MM.1S (cell line): Measurements from ENCODE around the gene MYLK.

Experiments used
- CTCF ChIP-seq: fragments of 300-600 bp; sonication (generic); IDR thresholded peaks from 2 replicates; pipeline ENCODE4 v1.5.1; 2016; ENCODE audit warnings: antibody characterized with exemption, low read length, mixed read lengths
- EZH2 ChIP-seq: fragments of 300-600 bp; sonication (generic); optimal IDR thresholded peaks from 2 replicates; pipeline ENCODE3; 2017; ENCODE audit warnings: low read depth, mild to moderate bottlenecking, antibody characterized with exemption, low read length, mixed read lengths

- TF ChIP-seq CTCF (no peak), EZH2 (no peak)
Measured at GRCh38 chr3:123705488-123706285, 178.4 kb downstream of the MYLK start.
